ENCODE results near the gene RAB11A.

DNA sequence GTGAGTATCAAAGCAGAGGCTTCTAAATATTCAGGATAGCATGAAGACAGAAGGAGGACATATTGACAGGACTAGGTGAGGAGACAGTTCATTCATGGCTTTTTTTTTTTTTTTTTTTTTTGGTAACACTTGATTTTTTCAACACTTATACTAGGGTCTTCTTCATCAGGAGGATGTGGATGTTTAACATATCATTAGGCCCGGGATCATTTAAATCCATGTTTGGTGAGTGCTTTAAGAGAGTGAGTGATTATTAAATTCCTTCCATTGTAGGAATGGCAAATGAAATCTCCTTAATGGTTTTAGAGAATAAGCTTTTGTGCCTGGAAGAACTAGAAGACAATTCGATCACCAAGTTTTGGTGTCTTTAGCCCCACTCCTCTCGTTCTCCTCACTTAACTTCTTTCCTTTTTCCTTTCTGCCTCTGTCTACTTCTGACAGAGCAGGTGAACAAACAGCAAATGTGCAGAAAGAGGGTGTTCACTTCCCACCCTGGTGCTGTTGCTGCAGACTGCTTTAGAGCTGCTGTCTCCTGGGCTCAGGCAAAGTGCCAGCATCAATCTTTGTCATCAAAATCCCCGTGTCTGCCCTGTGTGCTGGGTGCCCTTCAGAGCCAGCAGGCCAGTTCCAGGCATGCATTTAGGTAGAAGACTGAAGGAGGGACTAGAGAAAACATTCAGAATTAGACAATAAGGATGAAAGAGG, 35.6 kb upstream of the RAB11A start:
- TF ChIP-seq EZH2 (IDR thresholded peaks at IDR 0.05) = no peak
- TF ChIP-seq POLR2AphosphoS5 (IDR thresholded peaks at IDR 0.05; ENCODE audit: borderline replicate concordance, low read depth, low read length) = no peak
- no peak for TF ChIP-seq FOXP2 (optimal IDR thresholded peaks at IDR 0.05; ENCODE audit: control extremely low read depth, extremely low read length, insufficient read depth)

Data from SK-N-MC (cell line).